OCI-LY3 (cell line): ENCODE data around the gene PLA2G1B.

Source experiments
- H2AFZ ChIP-seq: fragments of 200-600, 300-600 bp; shearing (Covaris generic); 2 replicates; pipeline ENCODE4 v1.6.0; 2014; ENCODE audit warnings: antibody characterized with exemption, low read depth, low read length
- H3K27ac ChIP-seq: fragments of 200-600, 300-600 bp; sonication (generic); 2 replicates; pipeline ENCODE4 v1.5.1; 2014; ENCODE audit warnings: mild to moderate bottlenecking, low read length, moderate library complexity, mixed read lengths
- H3K27me3 ChIP-seq: fragments of 200-600, 300-600 bp; sonication (generic); 2 replicates; pipeline ENCODE4 v1.6.1; 2014; ENCODE audit warnings: low read depth, low read length, mixed read lengths
- H3K36me3 ChIP-seq: fragments of 200-600, 300-600 bp; sonication (generic); replicated peaks from 2 replicates; pipeline ENCODE3; 2014; ENCODE audit warnings: low read depth, low read length, mixed read lengths
- H3K4me1 ChIP-seq: fragments of 300-600, 200-600 bp; sonication (generic); 2 replicates; pipeline ENCODE4 v1.6.1; 2014; ENCODE audit warnings: low read length, mixed read lengths
- H3K4me2 ChIP-seq: fragments of 200-600, 300-600 bp; sonication (generic); 2 replicates; pipeline ENCODE4 v1.6.1; 2014; ENCODE audit warnings: low read length, mixed read lengths
- H3K4me3 ChIP-seq: fragments of 300-600, 200-600 bp; sonication (generic); 2 replicates; pipeline ENCODE4 v1.5.1; 2014; ENCODE audit warnings: antibody characterized with exemption, mild to moderate bottlenecking, low read length, moderate library complexity
- H3K79me2 ChIP-seq: fragments of 300-600, 200-600 bp; shearing (Covaris generic); 2 replicates; pipeline ENCODE4 v1.6.1; 2014; ENCODE audit warnings: mild to moderate bottlenecking, low read length, mixed read lengths
- H3K9ac ChIP-seq: fragments of 300-600, 200-600 bp; shearing (Covaris generic); 2 replicates; pipeline ENCODE4 v1.6.0; 2014; ENCODE audit warnings: mild to moderate bottlenecking, low read length, moderate library complexity
- H3K9me3 ChIP-seq: fragments of 200-600, 300-600 bp; shearing (Covaris generic); 2 replicates; pipeline ENCODE4 v1.6.1; 2014; ENCODE audit warnings: low read length, mixed read lengths; ENCODE audit not compliant: insufficient read depth
- H4K20me1 ChIP-seq: fragments of 200-600, 300-600 bp; sonication (generic); 2 replicates; pipeline ENCODE4 v1.6.1; 2016; ENCODE audit warnings: low read length, mixed read lengths; ENCODE audit not compliant: insufficient read depth
- CTCF ChIP-seq: fragments of 200-600, 300-600 bp; sonication (generic); IDR thresholded peaks from 2 replicates; pipeline ENCODE4 v1.5.1; 2014; ENCODE audit warnings: antibody characterized with exemption, low read length, low read depth
- EZH2phosphoT487 ChIP-seq: fragments of 200-600 bp; shearing (Covaris generic); IDR thresholded peaks from 2 replicates; pipeline ENCODE4 v1.6.1; 2018; ENCODE audit warnings: antibody characterized with exemption, mixed run types, low read depth

Gene PLA2G1B

GRCh38 chr12:120358412-120359100 lies 31.0 kb upstream of the PLA2G1B start:
- no peaks in the 10 kb centered on the region for H3K36me3 ChIP-seq

GRCh38 chr12:120357104-120357503 lies 29.5 kb upstream of the PLA2G1B start:
- H3K27ac ChIP-seq: no peak overlapping the region
- no peaks in the 10 kb centered on the region for H3K4me1 ChIP-seq
- H3K9ac ChIP-seq: no peak overlapping the region
- no peaks in the 10 kb centered on the region for H4K20me1 ChIP-seq
- H2AFZ ChIP-seq: no peak overlapping the region
- H3K4me3 ChIP-seq: no peak overlapping the region
- H3K79me2 ChIP-seq: no peaks in the 10 kb centered on the region
- no peak for TF ChIP-seq CTCF
- no peak for TF ChIP-seq EZH2phosphoT487
- no peak overlapping the region for H3K4me2 ChIP-seq
- H3K36me3 ChIP-seq: no peaks in the 10 kb centered on the region
- H3K9me3 ChIP-seq: no peaks in the 10 kb centered on the region
- no peaks in the 10 kb centered on the region for H3K27me3 ChIP-seq

More at GRCh38 chr12:120358412-120359100, 31.0 kb upstream of the PLA2G1B start:
- Histone ChIP-seq H3K27ac (no peak overlapping the region), H3K27me3 (no peaks in the 10 kb centered on the region), H3K4me3 (no peak overlapping the region), H2AFZ (no peak overlapping the region), H3K9ac (no peak overlapping the region), H3K4me1 (no peaks in the 10 kb centered on the region), H3K4me2 (no peak overlapping the region), H4K20me1 (no peaks in the 10 kb centered on the region), H3K9me3 (no peaks in the 10 kb centered on the region), H3K79me2 (no peaks in the 10 kb centered on the region)
- TF ChIP-seq EZH2phosphoT487: no peak
- TF ChIP-seq CTCF: peak; percentile 22; the same call in 1 of the 2 replicates

- H3K4me2 ChIP-seq: no peak overlapping the region
- H3K4me1 ChIP-seq: no peaks in the 10 kb centered on the region
- no peaks in the 10 kb centered on the region for H4K20me1 ChIP-seq
- no peaks in the 10 kb centered on the region for H3K27me3 ChIP-seq
- H3K4me3 ChIP-seq: no peak overlapping the region
- no peaks in the 10 kb centered on the region for H3K36me3 ChIP-seq
- H3K79me2 ChIP-seq: no peaks in the 10 kb centered on the region
- H3K27ac ChIP-seq: no peak overlapping the region
- H2AFZ ChIP-seq: peak overlapping the region; percentile 54; the same call in 1 of the 2 replicates
- H3K9me3 ChIP-seq: no peaks in the 10 kb centered on the region
- no peak for TF ChIP-seq EZH2phosphoT487
- peak; percentile 90 for TF ChIP-seq CTCF
- H3K9ac ChIP-seq: no peak overlapping the region
These were observed 29.0 kb upstream of the PLA2G1B start for GRCh38 chr12:120356567-120357030.

GRCh38 chr12:120353556-120354317 lies 26.2 kb upstream of the PLA2G1B start:
- H3K79me2 ChIP-seq: no peaks in the 10 kb centered on the region
- no peak overlapping the region for H3K27ac ChIP-seq
- no peaks in the 10 kb centered on the region for H3K9me3 ChIP-seq
- no peak overlapping the region for H3K9ac ChIP-seq
- H2AFZ ChIP-seq: no peak overlapping the region
- H3K36me3 ChIP-seq: no peaks in the 10 kb centered on the region
- no peak overlapping the region for H3K4me3 ChIP-seq
- TF ChIP-seq CTCF (no peak), EZH2phosphoT487 (no peak)
- no peaks in the 10 kb centered on the region for H4K20me1 ChIP-seq
- no peaks in the 10 kb centered on the region for H3K27me3 ChIP-seq
- H3K4me1 ChIP-seq: no peaks in the 10 kb centered on the region
- no peak overlapping the region for H3K4me2 ChIP-seq
